G401 (cell line): ENCODE measurements around the gene ADAM19. TPM values are rescaled to one million over a fixed set of nuclear protein-coding genes. Genes with fewer than 3 reads are reported as not detected.
"Not testable (repeated sequence)": the region's sequence is repeated elsewhere in the genome, so short reads cannot be mapped to it uniquely, and the experiment has no call there.

Experiments
- DNase-seq: peaks from one replicate; pipeline ENCODE4 v3.0.0-alpha.2; 2015; ENCODE audit warnings: low spot score
- in situ Hi-C: cut with HindIII; loops from 2 replicates; pipeline ENCODE4 v1.10.0; 2016; ENCODE audit warnings: low sequenced_read_pairs, mixed read lengths
- total RNA-seq: library from RNA; depleted of rRNA; stranded (reverse); fragments of >200 nt; shearing (Covaris generic); gene quantifications from 2 replicates; pipeline ENCODE4 v1.2.3, GENCODE V29; 2014; rRNA removed

The ADAM19 gene
- total RNA-seq, 1 experiment from 2014 or later: 0.17 TPM

DNA sequence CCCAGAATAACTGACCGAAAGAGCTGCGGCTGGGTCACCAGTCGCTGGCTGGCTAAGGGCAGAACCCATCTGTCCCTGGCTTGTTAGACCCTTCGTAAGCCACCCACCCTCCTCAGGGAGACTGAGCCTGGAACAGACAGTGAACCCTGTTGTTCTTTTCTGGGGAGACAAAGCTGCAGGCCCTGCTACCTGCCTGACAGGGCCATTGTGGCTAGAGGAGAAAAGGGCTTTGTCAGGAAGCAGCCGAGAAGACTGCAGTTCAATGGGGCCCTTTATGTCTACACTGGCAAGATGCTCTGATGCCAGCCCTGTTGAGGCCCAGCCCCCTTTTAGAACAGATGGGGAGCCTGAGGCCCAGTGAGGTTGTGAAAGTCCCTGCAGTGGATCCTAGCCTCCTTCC lies 119.3 kb downstream of the ADAM19 start:
- in situ Hi-C loops: no loop called here
- no peak for DNase-seq

DNA sequence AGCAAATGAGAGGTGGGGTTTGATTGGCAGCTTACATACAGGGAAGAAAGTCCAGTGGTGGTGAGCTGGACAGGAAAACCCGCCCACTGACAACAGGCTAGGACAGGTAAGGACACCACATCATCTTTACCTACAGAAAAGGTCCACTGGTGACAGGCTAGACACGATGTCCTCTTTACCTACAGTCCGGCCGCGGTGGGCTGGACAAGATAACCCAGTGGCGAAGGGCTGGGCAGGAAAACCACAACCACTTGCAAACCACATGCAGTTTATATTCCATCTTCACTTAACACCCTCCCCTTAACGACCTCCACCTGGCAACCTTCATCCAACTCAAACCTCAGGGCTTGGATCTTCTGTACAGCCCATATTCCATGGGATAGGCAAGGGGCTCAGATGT lies 120.5 kb downstream of the ADAM19 start:
- in situ Hi-C loops: no loop called here
- DNase-seq: no peak

DNA sequence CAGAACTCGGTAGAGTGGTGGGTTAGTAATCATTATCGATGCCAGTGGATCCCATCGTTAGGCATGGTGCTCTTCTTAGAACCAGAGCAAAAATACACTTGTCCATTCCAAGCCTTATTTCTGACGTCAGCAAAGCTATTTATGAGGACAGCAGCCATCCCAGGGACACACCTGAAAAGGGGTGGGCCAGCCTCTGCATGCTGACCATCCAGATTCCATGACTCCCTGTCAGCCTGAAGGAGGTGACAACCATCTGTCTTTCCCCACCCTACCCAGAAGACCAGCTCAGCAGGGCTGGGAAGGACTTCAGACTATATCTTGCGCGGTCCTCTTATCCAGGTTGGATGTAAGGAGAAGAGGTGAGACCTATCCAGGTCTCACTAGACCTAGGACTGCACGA lies 121.3 kb downstream of the ADAM19 start:
- in situ Hi-C loops: no loop called here
- no peak for DNase-seq

GRCh38 chr5:157451806-157452205 lies 123.8 kb downstream of the ADAM19 start:
- in situ Hi-C loops: no loop called here
- no peak for DNase-seq

- in situ Hi-C loops: no loop called here
- no peak for DNase-seq
Observed at GRCh38 chr5:157450024-157450423, 125.6 kb downstream of the ADAM19 start.

GRCh38 chr5:157449011-157449723 lies 126.4 kb downstream of the ADAM19 start:
- in situ Hi-C loops: no loop called here
- DNase-seq: peak; percentile 92

- in situ Hi-C loops: no loop called here
- no peak for DNase-seq
Observed at GRCh38 chr5:157447201-157447637, 128.4 kb downstream of the ADAM19 start.

DNA sequence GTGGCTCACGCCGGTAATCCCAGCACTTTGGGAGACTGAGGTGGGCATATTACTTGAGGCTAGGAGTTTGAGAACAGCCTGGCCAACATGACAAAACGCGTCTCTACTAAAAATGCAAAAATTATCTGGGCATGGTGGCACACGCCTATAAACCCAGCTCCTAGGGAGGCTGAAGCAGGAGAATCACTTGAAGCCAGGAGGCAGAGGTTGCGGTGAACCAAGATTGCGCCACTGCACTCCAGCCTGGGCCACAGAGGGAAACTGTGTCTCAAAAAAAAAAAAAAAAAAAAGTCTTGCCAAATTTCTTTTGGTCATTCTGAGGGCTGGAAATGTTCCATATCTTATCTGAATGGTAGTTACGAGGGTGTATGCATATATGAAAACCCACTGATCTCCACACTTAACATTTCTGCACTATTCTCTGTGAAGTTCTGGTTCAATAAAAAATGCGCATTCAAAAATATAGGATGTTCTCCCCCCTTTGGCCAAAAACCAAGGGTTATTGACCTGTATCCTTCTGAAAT lies 129.1 kb downstream of the ADAM19 start:
- DNase-seq: no peak
- in situ Hi-C loops: no loop called here

DNA sequence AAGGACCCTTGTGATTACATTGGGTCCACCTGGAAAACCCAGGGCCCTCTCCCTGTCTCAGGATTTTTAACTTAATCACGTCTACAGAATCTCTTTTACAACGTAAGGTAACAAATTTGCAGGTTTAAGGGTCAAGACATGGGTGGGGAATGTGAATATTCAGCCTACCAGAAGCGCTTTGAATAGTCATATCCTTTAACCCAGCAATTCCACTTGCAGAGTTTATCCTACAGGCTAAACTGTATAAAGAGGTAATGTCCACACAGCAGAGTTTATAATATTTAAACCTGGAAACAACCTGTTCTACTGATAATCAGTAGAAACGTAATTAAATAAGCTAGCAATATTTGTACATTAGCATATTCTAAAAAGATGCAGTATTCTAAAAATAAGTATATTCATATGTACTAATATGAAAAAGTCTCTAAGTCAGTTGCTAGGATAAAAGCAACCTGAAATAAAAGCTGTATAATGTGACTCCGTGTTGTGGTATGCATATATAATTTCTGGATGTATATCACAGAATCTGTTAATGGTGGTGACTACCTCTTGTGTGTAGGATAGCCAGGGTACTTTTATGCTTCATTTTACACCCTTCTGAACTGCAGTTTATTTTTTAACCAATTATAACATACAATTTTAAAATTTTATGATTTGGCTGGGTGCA lies 129.7 kb downstream of the ADAM19 start:
- in situ Hi-C loops: no loop called here
- DNase-seq: no peak

- in situ Hi-C loops: no loop called here
- DNase-seq: no peak
Observed at GRCh38 chr5:157444224-157444623, 131.4 kb downstream of the ADAM19 start.

DNA sequence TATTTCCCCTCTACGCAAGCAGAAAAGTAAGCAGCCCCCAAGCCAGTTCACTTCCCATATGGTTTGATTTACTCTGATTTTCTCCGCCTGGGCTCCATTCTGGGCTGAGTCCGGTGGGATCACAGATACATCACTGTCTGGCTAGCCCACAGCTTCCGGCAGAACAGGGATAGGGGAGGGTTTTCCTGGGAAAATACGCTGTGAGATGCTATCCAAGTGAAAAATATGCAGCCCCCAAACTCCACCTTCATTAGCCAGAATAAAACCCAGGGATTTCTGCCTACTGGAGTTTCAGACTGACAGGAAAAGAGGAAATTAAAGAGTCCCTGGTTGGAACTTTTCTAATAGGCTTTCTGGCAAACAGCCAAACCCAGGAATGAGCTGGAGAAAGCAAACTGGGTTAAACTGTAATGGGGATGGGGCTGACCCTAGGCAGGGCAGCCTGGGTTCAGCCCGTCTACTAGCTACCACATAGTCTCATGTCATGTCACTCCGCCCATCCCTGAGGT lies 132.5 kb downstream of the ADAM19 start:
- in situ Hi-C loops: no loop called here
- no peak for DNase-seq

- no peak for DNase-seq
- in situ Hi-C loops: no loop called here
Observed at GRCh38 chr5:157434096-157434495, 141.5 kb downstream of the ADAM19 start.

- DNase-seq: peak; percentile 84
Observed at GRCh38 chr5:157431544-157432200, 143.9 kb downstream of the ADAM19 start.

DNA sequence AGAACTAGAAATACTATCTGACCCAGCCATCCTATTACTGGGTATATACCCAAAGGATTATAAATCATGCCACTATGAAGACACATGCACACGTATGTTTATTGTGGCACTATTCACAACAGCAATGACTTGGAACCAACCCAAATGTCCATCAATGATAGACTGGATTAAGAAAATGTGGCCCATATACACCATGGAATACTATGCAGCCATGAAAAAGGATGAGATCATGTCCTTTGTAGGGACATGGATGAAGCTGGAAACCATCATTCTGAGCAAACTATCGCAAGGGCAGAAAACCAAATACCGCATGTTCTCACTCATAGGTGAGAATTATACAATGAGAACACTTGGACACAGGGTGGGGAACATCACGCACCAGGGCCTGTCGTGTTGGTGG lies 145.7 kb downstream of the ADAM19 start:
- in situ Hi-C loops, DNase-seq: not testable (repeated sequence)

More at GRCh38 chr5:157431544-157432200, 143.9 kb downstream of the ADAM19 start:
- in situ Hi-C loops: no loop called here

Other genes starting within 250 kb of the ADAM19 start
- gene NIPAL4, start 115.6 kb downstream of the ADAM19 start, total RNA-seq: 0.18 and 0.58 TPM in 2 replicates
- not detected in 2 replicates for gene SOX30, start 76.7 kb upstream of the ADAM19 start, total RNA-seq
- not detected in 2 replicates for gene C5orf52, start 95.8 kb upstream of the ADAM19 start, total RNA-seq
- gene THG1L, start 155.6 kb upstream of the ADAM19 start, total RNA-seq: 30.6 and 39.3 TPM in 2 replicates
- 2.3 and 3.0 TPM in 2 replicates for gene LSM11, start 167.9 kb upstream of the ADAM19 start, total RNA-seq